PC-3 (cell line): ENCODE measurements around the gene PRPF31. TPM values are rescaled to one million over a fixed set of nuclear protein-coding genes. Genes with fewer than 3 reads are reported as not detected.

Source experiments
- ATAC-seq: fragments of 200-7000 bp; cut with Tn5 transposase; 2 replicates; pipeline ENCODE4 v1.9.1; 2020; ENCODE audit warnings: mild to moderate bottlenecking, moderate library complexity
- BruUV-seq: library from RNA; stranded (reverse); fragments of 400-500 nt; replicated peaks from 2 replicates; lab custom pipeline; 2021; lab: Mats Ljungman, UMichigan
- CTCF ChIA-PET: fragments of 300-600 bp; sonication (Branson Sonifier 250); formaldehyde crosslinking; loops from one replicate; lab custom pipeline; 2022; ENCODE audit warnings: antibody characterized with exemption; lab: Charles Lee
- POLR2A ChIA-PET: fragments of 300-600 bp; sonication (Branson Sonifier 250); formaldehyde crosslinking; loops from one replicate; lab custom pipeline; 2022; ENCODE audit warnings: antibody characterized with exemption; ENCODE audit not compliant: unreplicated experiment; lab: Charles Lee
- DNase-seq: peaks from one replicate; pipeline ENCODE4 v3.0.0-alpha.2; 2015
- H2AFZ ChIP-seq: fragments of 300-600 bp; sonication (generic); 2 replicates; pipeline ENCODE4 v1.6.0; 2016; ENCODE audit warnings: antibody characterized with exemption, low read length
- H3F3A ChIP-seq: fragments of 300-600 bp; sonication (generic); one replicate; pipeline ENCODE4 v1.6.0; 2017; ENCODE audit warnings: antibody characterized with exemption, low read length, control low read depth, mild to moderate bottlenecking; ENCODE audit not compliant: unreplicated experiment
- H3K27ac ChIP-seq: fragments of 300-600 bp; sonication (generic); 2 replicates; pipeline ENCODE4 v1.5.1; 2016; ENCODE audit warnings: mild to moderate bottlenecking, low read length
- H3K27me3 ChIP-seq: fragments of 300-600 bp; sonication (generic); 2 replicates; pipeline ENCODE4 v1.6.1; 2016; ENCODE audit warnings: low read length, mixed read lengths
- H3K36me3 ChIP-seq: fragments of 300-600 bp; sonication (generic); 2 replicates; pipeline ENCODE4 v1.6.1; 2016; ENCODE audit warnings: low read depth, mixed run types, low read length, mixed read lengths
- H3K4me1 ChIP-seq: fragments of 300-600 bp; sonication (generic); 2 replicates; pipeline ENCODE4 v1.5.1; 2016; ENCODE audit warnings: low read length; ENCODE audit not compliant: insufficient read depth
- H3K4me2 ChIP-seq: fragments of 300-600 bp; sonication (generic); 2 replicates; pipeline ENCODE4 v1.6.0; 2016; ENCODE audit warnings: low read length
- H3K4me3 ChIP-seq: fragments of 300-600 bp; sonication (generic); 2 replicates; pipeline ENCODE4 v1.5.1; 2016; ENCODE audit warnings: mild to moderate bottlenecking, low read length, mixed read lengths
- H3K79me2 ChIP-seq: fragments of 300-600 bp; sonication (generic); 2 replicates; pipeline ENCODE4 v1.6.1; 2017; ENCODE audit warnings: low read length, mixed read lengths
- H3K9ac ChIP-seq: fragments of 300-600 bp; sonication (generic); 2 replicates; pipeline ENCODE4 v1.6.0; 2016; ENCODE audit warnings: mild to moderate bottlenecking, low read length
- H3K9me2 ChIP-seq: fragments of 300-600 bp; sonication (generic); replicated peaks from 2 replicates; pipeline ENCODE4 v1.6.1; 2016; ENCODE audit warnings: mixed run types, low read length, mixed read lengths
- H3K9me3 ChIP-seq: fragments of 300-600 bp; sonication (generic); 2 replicates; pipeline ENCODE4 v1.6.1; 2016; ENCODE audit warnings: low read length, mixed read lengths
- H4K20me1 ChIP-seq: fragments of 300-600 bp; sonication (generic); 2 replicates; pipeline ENCODE4 v1.6.1; 2016; ENCODE audit warnings: low read length, mixed read lengths
- CTCF ChIP-seq: fragments of 300-600 bp; sonication (generic); conservative IDR thresholded peaks from 2 replicates; pipeline ENCODE4 v1.5.1; 2017; ENCODE audit warnings: antibody characterized with exemption, low read depth, mild to moderate bottlenecking, low read length
- EZH2 ChIP-seq: fragments of 300-600 bp; sonication (generic); IDR thresholded peaks from one replicate; pipeline ENCODE4 v1.6.1; 2017; ENCODE audit warnings: antibody characterized with exemption, mild to moderate bottlenecking, low read length; ENCODE audit not compliant: unreplicated experiment
- EZH2phosphoT487 ChIP-seq: fragments of 300-600 bp; sonication (generic); IDR thresholded peaks from 2 replicates; pipeline ENCODE4 v1.6.1; 2018; ENCODE audit warnings: mild to moderate bottlenecking, antibody characterized with exemption, low read length, borderline replicate concordance
- intact Hi-C: fragments of 100-400 bp; cut with micrococcal nuclease; formaldehyde crosslinking; loops from 2 replicates; pipeline ENCODE4 v1.9.0; 2023
- total RNA-seq: library from RNA; depleted of rRNA; stranded (reverse); fragments of >200 nt; gene quantifications from 2 replicates; pipeline ENCODE4 v1.2.3, GENCODE V29; 2014

PRPF31 gene
- total RNA-seq, 1 experiment from 2014 or later, result 170 TPM

DNA sequence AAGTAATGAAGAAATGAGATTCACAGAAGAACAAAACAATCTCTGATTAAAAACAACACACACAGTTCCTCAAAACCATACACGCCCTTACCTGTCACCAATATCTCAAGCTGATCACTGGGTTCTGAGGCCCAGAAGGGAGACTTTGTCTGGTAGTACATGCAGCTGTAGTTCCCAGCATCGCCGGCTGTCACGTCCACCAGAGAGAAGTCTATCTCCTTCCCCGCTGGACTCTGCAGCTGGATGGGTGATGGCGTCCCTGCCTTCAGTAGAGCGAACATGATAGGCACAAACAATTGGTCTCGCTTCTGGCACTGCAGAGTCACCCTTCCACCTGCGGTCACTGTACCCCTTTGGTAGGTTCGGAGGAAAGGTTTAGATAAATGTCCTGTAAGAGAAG lies 41.7 kb upstream of the PRPF31 start:
- ATAC-seq, result no peak
- CTCF ChIA-PET, result no interaction called here

DNA sequence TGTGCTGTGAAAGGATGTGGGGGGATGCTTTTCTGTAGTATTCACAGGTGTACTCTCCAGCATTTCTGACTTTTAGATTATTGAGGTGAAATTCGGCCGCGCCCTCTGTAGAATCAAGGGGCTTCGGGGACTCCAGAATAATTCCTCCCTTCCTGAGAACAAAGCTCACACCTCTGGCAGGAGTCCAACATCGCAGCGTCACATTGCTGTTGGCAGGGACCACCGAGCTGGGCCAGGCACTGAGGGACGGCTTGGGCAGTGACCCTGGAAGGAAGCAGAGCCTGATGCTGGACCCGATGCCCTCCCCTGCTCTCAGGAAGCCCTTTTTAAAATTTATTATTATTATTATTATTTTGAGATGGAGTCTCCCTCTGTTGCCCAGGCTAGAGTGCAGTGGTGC lies 40.7 kb upstream of the PRPF31 start:
- ATAC-seq, result no peak
- POLR2A ChIA-PET, result no interaction called here
- BruUV-seq, result no TSS peak

More for the DNA sequence above, 41.7 kb upstream of the PRPF31 start:
- H3K9me3 ChIP-seq, result peaks cover 9% of the 10 kb centered on the region; the same call in 1 of the 2 replicates
- POLR2A ChIA-PET, result no interaction called here
- no peak overlapping the region for H3K4me3 ChIP-seq
- H3K9ac ChIP-seq, result no peak overlapping the region
- H3K4me1 ChIP-seq, result no peaks in the 10 kb centered on the region
- DNase-seq, result no peak
- no peak overlapping the region for H3K27ac ChIP-seq
- TF ChIP-seq EZH2phosphoT487 (no peak), CTCF (no peak), EZH2 (no peak)
- no peaks in the 10 kb centered on the region for H3K79me2 ChIP-seq
- no peaks in the 10 kb centered on the region for H3K9me2 ChIP-seq
- intact Hi-C loops, result no loop called here
- no TSS peak for BruUV-seq
- no peaks in the 10 kb centered on the region for H4K20me1 ChIP-seq
- H2AFZ ChIP-seq, result no peak overlapping the region
- no peak overlapping the region for H3K4me2 ChIP-seq
- H3K27me3 ChIP-seq, result peaks cover 9% of the 10 kb centered on the region; the same call in 1 of the 2 replicates
- H3K36me3 ChIP-seq, result no peaks in the 10 kb centered on the region
- no peaks in the 10 kb centered on the region for H3F3A ChIP-seq

More for the DNA sequence above, 40.7 kb upstream of the PRPF31 start:
- no peaks in the 10 kb centered on the region for H3K9me2 ChIP-seq
- H3K4me3 ChIP-seq, result no peak overlapping the region
- no peaks in the 10 kb centered on the region for H3K4me1 ChIP-seq
- H4K20me1 ChIP-seq, result no peaks in the 10 kb centered on the region
- H3F3A ChIP-seq, result no peaks in the 10 kb centered on the region
- H3K27me3 ChIP-seq, result 0 out of 2 replicates have a peak, but pooled peaks cover under 1% of the 10 kb centered on the region
- H3K79me2 ChIP-seq, result no peaks in the 10 kb centered on the region
- DNase-seq, result no peak
- H3K4me2 ChIP-seq, result no peak overlapping the region
- no peaks in the 10 kb centered on the region for H3K36me3 ChIP-seq
- CTCF ChIA-PET, result no interaction called here
- no peak overlapping the region for H3K9ac ChIP-seq
- no peak for TF ChIP-seq EZH2
- no peak for TF ChIP-seq CTCF
- no peak for TF ChIP-seq EZH2phosphoT487
- H3K27ac ChIP-seq, result no peak overlapping the region
- peaks cover 1% of the 10 kb centered on the region; the same call in 1 of the 2 replicates for H3K9me3 ChIP-seq
- H2AFZ ChIP-seq, result no peak overlapping the region
- intact Hi-C loops, result no loop called here
